HK-2 (cell line): Measurements from ENCODE around the gene NOMO2.
A peak's percentile ranks its signal among the peaks of the same experiment; 100 is the strongest.
"Not testable (repeated sequence)": the region's sequence is repeated elsewhere in the genome, so short reads cannot be mapped to it uniquely, and the experiment has no call there.

Experiments
- DNase-seq: peaks from one replicate; pipeline ENCODE4 v3.0.0-alpha.2; 2018; ENCODE audit not compliant: unreplicated experiment

NOMO2 gene

GRCh38 chr16:18561727-18562314 is at the start of gene NOMO2:
NOMO2 (minus strand) TSS chr16:18562097; CDS start chr16:18562040, 57 bp downstream.
- peak; percentile 4 for DNase-seq

GRCh38 chr16:18610147-18610803 is 48.4 kb upstream of the NOMO2 start:
- not testable (repeated sequence) for DNase-seq

GRCh38 chr16:18608271-18608670 is 46.4 kb upstream of the NOMO2 start:
- DNase-seq, result not testable (repeated sequence)

GRCh38 chr16:18603572-18604246 is 41.8 kb upstream of the NOMO2 start:
- not testable (repeated sequence) for DNase-seq

GRCh38 chr16:18598582-18598981 is 36.7 kb upstream of the NOMO2 start:
- not testable (repeated sequence) for DNase-seq

- DNase-seq, result not testable (repeated sequence)
Observed at GRCh38 chr16:18597734-18598133, 35.8 kb upstream of the NOMO2 start.

- DNase-seq, result not testable (repeated sequence)
Observed at GRCh38 chr16:18597319-18597718, 35.4 kb upstream of the NOMO2 start.

GRCh38 chr16:18595796-18596195 is 33.9 kb upstream of the NOMO2 start:
- not testable (repeated sequence) for DNase-seq

GRCh38 chr16:18594880-18595279 is 33.0 kb upstream of the NOMO2 start:
- DNase-seq, result peak; percentile 28

GRCh38 chr16:18593904-18594303 is 32.0 kb upstream of the NOMO2 start:
- not testable (repeated sequence) for DNase-seq

GRCh38 chr16:18592982-18593381 is 31.1 kb upstream of the NOMO2 start:
- DNase-seq, result not testable (repeated sequence)

GRCh38 chr16:18591908-18592307 is 30.0 kb upstream of the NOMO2 start:
- peak; percentile 2 for DNase-seq

GRCh38 chr16:18591441-18591840 is 29.5 kb upstream of the NOMO2 start:
- not testable (repeated sequence) for DNase-seq

- DNase-seq, result not testable (repeated sequence)
Observed at GRCh38 chr16:18589806-18590205, 27.9 kb upstream of the NOMO2 start.

- not testable (repeated sequence) for DNase-seq
Observed at GRCh38 chr16:18586560-18587540, 25.0 kb upstream of the NOMO2 start.

- DNase-seq, result not testable (repeated sequence)
Observed at GRCh38 chr16:18585789-18586188, 23.9 kb upstream of the NOMO2 start.

GRCh38 chr16:18582902-18583301 is 21.0 kb upstream of the NOMO2 start:
- no peak for DNase-seq

- not testable (repeated sequence) for DNase-seq
Observed at GRCh38 chr16:18580396-18580795, 18.5 kb upstream of the NOMO2 start.

GRCh38 chr16:18579261-18579660 is 17.4 kb upstream of the NOMO2 start:
- DNase-seq, result not testable (repeated sequence)

GRCh38 chr16:18577942-18578341 is 16.0 kb upstream of the NOMO2 start:
- not testable (repeated sequence) for DNase-seq

- not testable (repeated sequence) for DNase-seq
Observed at GRCh38 chr16:18575945-18576344, 14.0 kb upstream of the NOMO2 start.
